COLO829 (cell line): ENCODE data around the gene CD59.
"Not testable (repeated sequence)": the region's sequence is repeated elsewhere in the genome, so short reads cannot be mapped to it uniquely, and the experiment has no call there.

Source experiments
- DNase-seq: peaks from one replicate; pipeline ENCODE4 v3.0.0; 2012; ENCODE audit warnings: low spot score

CD59 gene

GRCh38 chr11:33713151-33713855, 22.9 kb downstream of the CD59 start:
- DNase-seq = no peak

- no peak for DNase-seq
Measured at GRCh38 chr11:33712436-33712835, 23.8 kb downstream of the CD59 start.

- no peak for DNase-seq
Measured at GRCh38 chr11:33709466-33709865, 26.8 kb downstream of the CD59 start.

- DNase-seq = no peak
Measured at GRCh38 chr11:33708985-33709384, 27.2 kb downstream of the CD59 start.

- DNase-seq = not testable (repeated sequence)
Measured at GRCh38 chr11:33707831-33708230, 28.4 kb downstream of the CD59 start.

GRCh38 chr11:33706966-33707365, 29.3 kb downstream of the CD59 start:
- no peak for DNase-seq

GRCh38 chr11:33706546-33706945, 29.7 kb downstream of the CD59 start:
- no peak for DNase-seq

GRCh38 chr11:33704240-33705002, 31.8 kb downstream of the CD59 start:
- DNase-seq = peak; percentile 78

- no peak for DNase-seq
Measured at GRCh38 chr11:33703788-33704187, 32.4 kb downstream of the CD59 start.

GRCh38 chr11:33703234-33703633, 33.0 kb downstream of the CD59 start:
- DNase-seq = no peak

GRCh38 chr11:33701302-33702230, 34.7 kb downstream of the CD59 start:
- peak; percentile 81 for DNase-seq

GRCh38 chr11:33700502-33701271, 35.5 kb downstream of the CD59 start, which contains the start of gene C11orf91:
Gene C11orf91, minus strand, starts transcription at chr11:33700826. Its CDS starts 86 bp downstream, at chr11:33700740.
- DNase-seq = peak; percentile 84

GRCh38 chr11:33700063-33700501, 36.1 kb downstream of the CD59 start:
- no peak for DNase-seq

- DNase-seq = no peak
Measured at GRCh38 chr11:33699515-33700062, 36.6 kb downstream of the CD59 start.

- no peak for DNase-seq
Measured at GRCh38 chr11:33698921-33699320, 37.3 kb downstream of the CD59 start.

GRCh38 chr11:33697997-33698396, 38.2 kb downstream of the CD59 start:
- no peak for DNase-seq

- DNase-seq = no peak
Measured at GRCh38 chr11:33696931-33697638, 39.1 kb downstream of the CD59 start.

- no peak for DNase-seq
Measured at GRCh38 chr11:33696411-33696810, 39.8 kb downstream of the CD59 start.

GRCh38 chr11:33695051-33695566, 41.1 kb downstream of the CD59 start:
- no peak for DNase-seq

GRCh38 chr11:33694346-33695050, 41.7 kb downstream of the CD59 start:
- DNase-seq = no peak
